ENCODE results near the gene CHRND. TPM values are rescaled to one million over a fixed set of nuclear protein-coding genes. Genes with fewer than 3 reads are reported as not detected.

Gene CHRND
- 0.05 TPM for polyA plus RNA-seq (2013, experiment 1 of 2)
- polyA plus RNA-seq (2013, experiment 2 of 2), result 0.19 TPM

- Histone ChIP-seq H3K4me3 (ENCODE audit: low read length) (no peak within 1 kb of the TSS), H3K27me3 (ENCODE audit: insufficient read depth, low read length) (peaks cover 48% of the 10 kb centered on the region), H3K9ac (ENCODE audit: low read depth, low read length) (no peak within 1 kb of the TSS), H3K36me3 (ENCODE audit: insufficient read depth, low read length) (no peaks in the 10 kb centered on the region), H3K9me3 (ENCODE audit: insufficient read depth, low read depth, low read length) (no peaks in the 10 kb centered on the region), H3K27ac (ENCODE audit: low read depth, low read length) (no peak within 1 kb of the TSS), H3K4me1 (ENCODE audit: insufficient read depth, low read length) (peaks cover 3% of the 10 kb centered on the region)
- WGBS, result 32% methylated on average over 10 of the region's 18 CpGs
Measured at GRCh38 chr2:232525791-232526371, at the start of gene CHRND. TSS of gene CHRND (plus strand) at chr2:232526160. CDS start at chr2:232526216, 56 bp downstream.

GRCh38 chr2:232476791-232477190, 49.2 kb upstream of the CHRND start:
- Histone ChIP-seq H3K27ac (ENCODE audit: low read depth, low read length) (no peak overlapping the region), H3K4me3 (ENCODE audit: low read length) (no peak overlapping the region), H3K36me3 (ENCODE audit: insufficient read depth, low read length) (no peaks in the 10 kb centered on the region), H3K9ac (ENCODE audit: low read depth, low read length) (no peak overlapping the region), H3K9me3 (ENCODE audit: insufficient read depth, low read depth, low read length) (no peaks in the 10 kb centered on the region), H3K4me1 (ENCODE audit: insufficient read depth, low read length) (no peaks in the 10 kb centered on the region), H3K27me3 (ENCODE audit: insufficient read depth, low read length) (peaks cover 5% of the 10 kb centered on the region; the same call in 1 of the 2 replicates)
- WGBS, result 95% methylated on average over 7 of the region's 7 CpGs

- Histone ChIP-seq H3K36me3 (ENCODE audit: insufficient read depth, low read length) (no peaks in the 10 kb centered on the region), H3K9me3 (ENCODE audit: insufficient read depth, low read depth, low read length) (no peaks in the 10 kb centered on the region), H3K27me3 (ENCODE audit: insufficient read depth, low read length) (peaks cover 12% of the 10 kb centered on the region), H3K4me3 (ENCODE audit: low read length) (no peak overlapping the region), H3K9ac (ENCODE audit: low read depth, low read length) (no peak overlapping the region), H3K4me1 (ENCODE audit: insufficient read depth, low read length) (no peaks in the 10 kb centered on the region), H3K27ac (ENCODE audit: low read depth, low read length) (no peak overlapping the region)
- 91% methylated on average over 13 of the region's 13 CpGs for WGBS
Measured at GRCh38 chr2:232477751-232478510, 48.0 kb upstream of the CHRND start.

GRCh38 chr2:232478571-232479340, 47.2 kb upstream of the CHRND start:
- Histone ChIP-seq H3K4me1 (ENCODE audit: insufficient read depth, low read length) (no peaks in the 10 kb centered on the region), H3K4me3 (ENCODE audit: low read length) (no peak overlapping the region), H3K9me3 (ENCODE audit: insufficient read depth, low read depth, low read length) (no peaks in the 10 kb centered on the region), H3K27me3 (ENCODE audit: insufficient read depth, low read length) (peaks cover 20% of the 10 kb centered on the region), H3K27ac (ENCODE audit: low read depth, low read length) (no peak overlapping the region), H3K9ac (ENCODE audit: low read depth, low read length) (no peak overlapping the region), H3K36me3 (ENCODE audit: insufficient read depth, low read length) (no peaks in the 10 kb centered on the region)
- WGBS, result 88% methylated on average over 19 of the region's 19 CpGs

GRCh38 chr2:232479341-232480200, 46.4 kb upstream of the CHRND start:
- H3K4me1 ChIP-seq (ENCODE audit: insufficient read depth, low read length), result no peaks in the 10 kb centered on the region
- H3K27me3 ChIP-seq (ENCODE audit: insufficient read depth, low read length), result peaks cover 27% of the 10 kb centered on the region
- no peaks in the 10 kb centered on the region for H3K9me3 ChIP-seq (ENCODE audit: insufficient read depth, low read depth, low read length)
- no peak overlapping the region for H3K9ac ChIP-seq (ENCODE audit: low read depth, low read length)
- no peak overlapping the region for H3K4me3 ChIP-seq (ENCODE audit: low read length)
- H3K36me3 ChIP-seq (ENCODE audit: insufficient read depth, low read length), result no peaks in the 10 kb centered on the region
- H3K27ac ChIP-seq (ENCODE audit: low read depth, low read length), result no peak overlapping the region
- WGBS, result 84% methylated on average over 21 of the region's 21 CpGs

- 90% methylated on average over 25 of the region's 26 CpGs for WGBS
- Histone ChIP-seq H3K27ac (ENCODE audit: low read depth, low read length) (no peak overlapping the region), H3K9me3 (ENCODE audit: insufficient read depth, low read depth, low read length) (no peaks in the 10 kb centered on the region), H3K27me3 (ENCODE audit: insufficient read depth, low read length) (peaks cover 32% of the 10 kb centered on the region), H3K36me3 (ENCODE audit: insufficient read depth, low read length) (no peaks in the 10 kb centered on the region), H3K4me1 (ENCODE audit: insufficient read depth, low read length) (no peaks in the 10 kb centered on the region), H3K9ac (ENCODE audit: low read depth, low read length) (no peak overlapping the region), H3K4me3 (ENCODE audit: low read length) (no peak overlapping the region)
Measured at GRCh38 chr2:232480201-232481190, 45.5 kb upstream of the CHRND start.

GRCh38 chr2:232481322-232482140, 44.4 kb upstream of the CHRND start:
- Histone ChIP-seq H3K4me1 (ENCODE audit: insufficient read depth, low read length) (no peaks in the 10 kb centered on the region), H3K9me3 (ENCODE audit: insufficient read depth, low read depth, low read length) (no peaks in the 10 kb centered on the region), H3K27me3 (ENCODE audit: insufficient read depth, low read length) (peaks cover 43% of the 10 kb centered on the region), H3K27ac (ENCODE audit: low read depth, low read length) (no peak overlapping the region), H3K36me3 (ENCODE audit: insufficient read depth, low read length) (no peaks in the 10 kb centered on the region), H3K9ac (ENCODE audit: low read depth, low read length) (no peak overlapping the region), H3K4me3 (ENCODE audit: low read length) (no peak overlapping the region)
- 91% methylated on average over 29 of the region's 29 CpGs for WGBS

GRCh38 chr2:232482301-232483238, 43.4 kb upstream of the CHRND start:
- Histone ChIP-seq H3K27me3 (ENCODE audit: insufficient read depth, low read length) (peaks cover 53% of the 10 kb centered on the region), H3K9ac (ENCODE audit: low read depth, low read length) (no peak overlapping the region), H3K36me3 (ENCODE audit: insufficient read depth, low read length) (no peaks in the 10 kb centered on the region), H3K4me1 (ENCODE audit: insufficient read depth, low read length) (no peaks in the 10 kb centered on the region), H3K4me3 (ENCODE audit: low read length) (no peak overlapping the region), H3K27ac (ENCODE audit: low read depth, low read length) (no peak overlapping the region), H3K9me3 (ENCODE audit: insufficient read depth, low read depth, low read length) (no peaks in the 10 kb centered on the region)
- WGBS, result 94% methylated on average over 30 of the region's 31 CpGs
